Endothelial cell (in vitro differentiated cells): Measurements from ENCODE around the gene AGBL1. TPM values are rescaled to one million over a fixed set of nuclear protein-coding genes. Genes with fewer than 3 reads are reported as not detected.

Experiments used
- DNase-seq: peaks from one replicate; pipeline ENCODE4 v3.0.0; 2021; ENCODE audit warnings: low spot score
- H3K27ac Mint-ChIP-seq: one replicate; pipeline ENCODE4 v1.8.0; 2021; ENCODE audit warnings: mixed read lengths, inconsistent platforms; ENCODE audit not compliant: unreplicated experiment
- H3K27me3 Mint-ChIP-seq: one replicate; pipeline ENCODE4 v1.8.0; 2021; ENCODE audit warnings: mild to moderate bottlenecking, moderate library complexity, mixed read lengths, inconsistent platforms; ENCODE audit not compliant: unreplicated experiment
- H3K36me3 Mint-ChIP-seq: one replicate; pipeline ENCODE4 v1.8.0; 2021; ENCODE audit warnings: mild to moderate bottlenecking, low read depth, mixed read lengths, inconsistent platforms; ENCODE audit not compliant: unreplicated experiment
- H3K4me1 Mint-ChIP-seq: one replicate; pipeline ENCODE4 v1.8.0; 2021; ENCODE audit warnings: mild to moderate bottlenecking, mixed read lengths, inconsistent platforms; ENCODE audit not compliant: unreplicated experiment
- H3K4me3 Mint-ChIP-seq: one replicate; pipeline ENCODE4 v1.8.0; 2021; ENCODE audit warnings: mild to moderate bottlenecking, mixed read lengths, inconsistent platforms; ENCODE audit not compliant: unreplicated experiment
- H3K9me3 Mint-ChIP-seq: one replicate; pipeline ENCODE4 v1.8.0; 2021; ENCODE audit warnings: mixed read lengths, inconsistent platforms; ENCODE audit not compliant: unreplicated experiment
- total RNA-seq: library from RNA; stranded (reverse); fragmentation: NEBNext Ultra II Directional; extraction: Animal tissue kit (Norgen Biotek cat#: 25700); gene quantifications from one replicate; pipeline ENCODE4 v1.2.1, GENCODE V29; 2021; ENCODE audit not compliant: unreplicated experiment
- TF ChIP-seq, protein P1 (sequence below): fragments of 200-600 bp; sonication (generic); IDR thresholded peaks from one replicate; pipeline ENCODE4 v1.5.0; 2021; ENCODE audit warnings: antibody characterized with exemption; ENCODE audit not compliant: unreplicated experiment

Gene AGBL1
- total RNA-seq, 1 donor from 2014 or later, result 0.03 TPM

DNA sequence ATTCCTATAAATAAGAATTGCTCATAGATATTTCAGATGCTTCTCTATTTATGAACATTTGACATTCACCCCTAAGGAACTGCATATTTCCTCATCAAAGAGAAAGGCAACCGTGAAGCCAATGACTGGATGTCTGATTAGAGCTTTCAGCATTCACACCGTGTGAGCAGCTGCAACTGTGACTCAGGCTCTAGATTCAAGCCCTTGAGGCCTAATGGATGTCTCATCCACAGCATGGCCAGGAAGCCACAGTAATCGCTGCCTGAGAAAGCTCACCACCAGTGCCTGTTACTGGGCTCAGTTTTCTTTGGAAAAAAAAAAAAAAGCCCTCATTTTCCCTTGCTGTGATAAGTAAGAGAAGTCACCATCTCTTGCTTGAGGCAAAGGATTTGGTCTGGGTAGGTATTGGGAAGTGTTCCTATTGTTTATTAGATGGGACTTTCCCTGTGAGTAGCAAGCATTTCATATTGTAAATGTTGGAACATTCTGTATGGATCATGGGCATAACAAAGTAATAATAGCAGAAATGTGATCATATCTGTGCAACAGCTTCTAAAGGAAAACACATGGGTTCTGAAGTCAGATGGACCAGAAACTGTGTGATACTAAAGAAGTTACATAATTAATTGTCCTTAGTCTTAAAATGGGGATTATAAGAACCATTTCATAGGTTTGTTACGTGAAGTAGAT lies 783.7 kb downstream of the AGBL1 start:
- H3K4me1 Mint-ChIP-seq, result no peaks in the 10 kb centered on the region
- H3K4me3 Mint-ChIP-seq, result no peak overlapping the region
- no peak overlapping the region for H3K27ac Mint-ChIP-seq
- no peaks in the 10 kb centered on the region for H3K27me3 Mint-ChIP-seq
- H3K36me3 Mint-ChIP-seq, result no peaks in the 10 kb centered on the region
- TF ChIP-seq, protein P1, sequence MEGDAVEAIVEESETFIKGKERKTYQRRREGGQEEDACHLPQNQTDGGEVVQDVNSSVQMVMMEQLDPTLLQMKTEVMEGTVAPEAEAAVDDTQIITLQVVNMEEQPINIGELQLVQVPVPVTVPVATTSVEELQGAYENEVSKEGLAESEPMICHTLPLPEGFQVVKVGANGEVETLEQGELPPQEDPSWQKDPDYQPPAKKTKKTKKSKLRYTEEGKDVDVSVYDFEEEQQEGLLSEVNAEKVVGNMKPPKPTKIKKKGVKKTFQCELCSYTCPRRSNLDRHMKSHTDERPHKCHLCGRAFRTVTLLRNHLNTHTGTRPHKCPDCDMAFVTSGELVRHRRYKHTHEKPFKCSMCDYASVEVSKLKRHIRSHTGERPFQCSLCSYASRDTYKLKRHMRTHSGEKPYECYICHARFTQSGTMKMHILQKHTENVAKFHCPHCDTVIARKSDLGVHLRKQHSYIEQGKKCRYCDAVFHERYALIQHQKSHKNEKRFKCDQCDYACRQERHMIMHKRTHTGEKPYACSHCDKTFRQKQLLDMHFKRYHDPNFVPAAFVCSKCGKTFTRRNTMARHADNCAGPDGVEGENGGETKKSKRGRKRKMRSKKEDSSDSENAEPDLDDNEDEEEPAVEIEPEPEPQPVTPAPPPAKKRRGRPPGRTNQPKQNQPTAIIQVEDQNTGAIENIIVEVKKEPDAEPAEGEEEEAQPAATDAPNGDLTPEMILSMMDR, result no peak
- no peak for DNase-seq
- no peaks in the 10 kb centered on the region for H3K9me3 Mint-ChIP-seq

DNA sequence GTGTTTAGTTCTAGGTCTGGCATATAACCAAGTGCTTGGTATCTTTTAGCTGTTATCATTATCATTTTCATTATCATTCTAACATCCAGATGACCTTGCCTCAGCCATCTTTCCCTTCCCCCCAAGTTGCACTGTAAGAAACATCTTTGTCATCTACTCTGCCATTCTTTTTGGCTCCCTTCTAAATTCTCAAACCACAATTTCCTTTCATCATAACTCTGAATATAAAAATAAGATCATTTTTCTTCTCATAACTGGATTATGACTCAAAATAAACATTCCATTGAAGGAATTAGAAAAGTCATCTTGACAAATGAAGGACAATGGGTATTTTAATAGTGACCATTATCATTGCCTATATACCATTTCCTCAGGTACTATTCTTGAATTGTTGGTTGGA lies 786.2 kb downstream of the AGBL1 start:
- H3K4me1 Mint-ChIP-seq, result peaks cover 6% of the 10 kb centered on the region
- no peaks in the 10 kb centered on the region for H3K27me3 Mint-ChIP-seq
- no peak overlapping the region for H3K27ac Mint-ChIP-seq
- TF ChIP-seq, protein P1, result no peak
- H3K4me3 Mint-ChIP-seq, result no peak overlapping the region
- DNase-seq, result no peak
- H3K36me3 Mint-ChIP-seq, result no peaks in the 10 kb centered on the region
- no peaks in the 10 kb centered on the region for H3K9me3 Mint-ChIP-seq

DNA sequence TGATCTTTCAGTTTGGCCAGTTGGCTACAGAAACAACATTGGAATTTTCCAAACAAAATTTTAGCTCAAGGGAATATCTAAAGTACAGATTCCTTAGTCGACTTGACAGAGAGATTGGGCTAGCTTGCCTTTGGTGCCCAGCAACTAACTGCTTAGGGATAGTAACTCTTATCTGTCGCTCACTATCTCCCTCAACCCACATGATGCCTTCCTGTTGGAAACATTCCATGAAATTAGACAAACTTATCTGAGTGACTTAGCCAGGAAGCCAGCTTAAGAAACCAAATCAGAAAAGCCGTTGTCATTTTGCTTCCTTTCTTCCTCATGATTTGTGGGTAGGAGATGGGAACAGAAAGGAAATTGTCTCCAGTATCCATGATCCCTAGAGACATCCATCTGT lies 791.2 kb downstream of the AGBL1 start:
- peaks cover 8% of the 10 kb centered on the region for H3K4me1 Mint-ChIP-seq
- TF ChIP-seq, protein P1, result no peak
- no peaks in the 10 kb centered on the region for H3K27me3 Mint-ChIP-seq
- H3K4me3 Mint-ChIP-seq, result no peak overlapping the region
- no peak overlapping the region for H3K27ac Mint-ChIP-seq
- DNase-seq, result no peak
- H3K36me3 Mint-ChIP-seq, result no peaks in the 10 kb centered on the region
- H3K9me3 Mint-ChIP-seq, result no peaks in the 10 kb centered on the region

DNA sequence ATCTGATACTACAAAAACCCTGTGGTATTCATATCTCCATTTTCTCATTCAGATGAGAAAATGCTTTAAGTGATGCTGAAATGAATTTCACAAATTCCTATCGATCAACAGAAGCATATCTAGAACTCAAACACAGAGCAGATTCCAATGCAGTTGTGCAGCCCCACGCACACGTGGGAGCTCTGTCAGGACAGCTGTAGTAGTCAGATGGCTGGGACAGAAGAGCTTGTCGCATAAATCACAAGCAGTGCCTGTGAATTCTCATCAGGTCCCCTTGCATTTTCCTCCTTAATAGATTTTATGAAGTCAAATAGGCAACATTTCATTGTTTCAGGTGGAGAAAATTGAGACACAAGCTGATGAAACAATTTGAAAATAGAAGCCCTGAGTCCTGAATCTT lies 792.3 kb downstream of the AGBL1 start:
- Mint-ChIP-seq H3K36me3 (no peaks in the 10 kb centered on the region), H3K27me3 (no peaks in the 10 kb centered on the region), H3K9me3 (no peaks in the 10 kb centered on the region), H3K4me3 (no peak overlapping the region), H3K4me1 (peaks cover 9% of the 10 kb centered on the region), H3K27ac (no peak overlapping the region)
- no peak for DNase-seq
- TF ChIP-seq, protein P1, result no peak

DNA sequence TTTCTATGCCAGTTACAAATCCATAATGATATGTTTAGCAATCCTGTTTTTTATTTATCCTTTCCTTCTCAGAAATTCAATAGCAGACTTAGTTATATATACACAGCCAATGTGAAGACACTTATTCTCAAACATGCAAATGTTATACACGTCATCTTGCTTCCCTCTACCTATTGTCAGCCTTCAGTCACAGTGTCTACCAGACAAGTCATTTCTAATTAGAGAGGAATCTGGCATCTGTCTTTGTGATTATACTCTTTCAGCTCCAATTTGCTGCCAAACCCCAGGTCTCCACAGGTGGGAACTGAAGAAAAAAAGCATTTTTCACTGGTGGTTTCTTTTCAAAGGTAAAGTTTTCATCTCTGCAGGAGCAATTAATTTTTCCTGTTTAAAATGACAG lies 793.1 kb downstream of the AGBL1 start:
- Mint-ChIP-seq H3K27me3 (no peaks in the 10 kb centered on the region), H3K27ac (no peak overlapping the region), H3K9me3 (no peaks in the 10 kb centered on the region), H3K36me3 (no peaks in the 10 kb centered on the region), H3K4me3 (no peak overlapping the region), H3K4me1 (peaks cover 17% of the 10 kb centered on the region)
- no peak for DNase-seq
- TF ChIP-seq, protein P1, result no peak
